ENCODE results near the gene GLRA2. TPM values are rescaled to one million over a fixed set of nuclear protein-coding genes. Genes with fewer than 3 reads are reported as not detected.

GLRA2 gene
- total RNA-seq, 4 donors from 2014 or later, result not detected

DNA sequence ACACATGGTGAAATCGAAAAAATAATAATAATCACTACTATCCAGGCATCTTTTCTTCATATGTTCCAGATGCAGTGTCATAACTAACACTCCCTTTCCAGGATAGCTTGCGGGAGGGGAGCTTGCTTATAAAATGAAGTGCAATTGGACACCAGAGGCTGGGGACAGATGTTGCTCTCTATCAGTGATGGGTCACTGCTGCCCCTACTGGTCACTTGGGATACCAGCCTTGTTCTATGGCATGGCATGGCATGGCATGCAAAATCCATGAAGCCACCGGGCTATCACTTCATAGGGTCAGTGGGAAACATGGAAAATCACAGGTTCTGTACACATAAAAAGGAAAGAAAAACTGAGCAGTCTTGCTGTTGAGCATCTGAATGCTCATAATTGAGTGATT is 168.1 kb downstream of the GLRA2 start:
- Histone ChIP-seq H3K4me3 (no peak overlapping the region), H3K27me3 (no peaks in the 10 kb centered on the region), H3K4me1 (no peaks in the 10 kb centered on the region), H3K27ac (no peak overlapping the region), H3K9me3 (no peaks in the 10 kb centered on the region), H3K36me3 (no peaks in the 10 kb centered on the region)
- ATAC-seq, result no peak
- TF ChIP-seq POLR2A (IDR thresholded peaks at IDR 0.05), result no peak
- TF ChIP-seq CTCF (IDR thresholded peaks at IDR 0.05 in 4 of 5, conservative IDR thresholded peaks at IDR 0.05 in 1 of 5), result no peak
- in situ Hi-C loops (cut with MboI; ENCODE audit: low sequenced_read_pairs in 4 of 4), result no loop called here
- intact Hi-C loops (cut with DNase I; ENCODE audit: low total_unique reads), result no loop called here
- no peak for DNase-seq

- no peak for DNase-seq
- Histone ChIP-seq H3K27me3 (no peaks in the 10 kb centered on the region), H3K9me3 (no peaks in the 10 kb centered on the region), H3K4me1 (no peaks in the 10 kb centered on the region), H3K27ac (no peak overlapping the region), H3K36me3 (no peaks in the 10 kb centered on the region), H3K4me3 (no peak overlapping the region)
- no peak for TF ChIP-seq CTCF (IDR thresholded peaks at IDR 0.05 in 4 of 5, conservative IDR thresholded peaks at IDR 0.05 in 1 of 5)
- TF ChIP-seq POLR2A (IDR thresholded peaks at IDR 0.05), result no peak
- in situ Hi-C loops (cut with MboI; ENCODE audit: low sequenced_read_pairs in 4 of 4), result no loop called here
- intact Hi-C loops (cut with DNase I; ENCODE audit: low total_unique reads), result no loop called here
- no peak for ATAC-seq
These were observed 169.5 kb downstream of the GLRA2 start for GRCh38 chrX:14698790-14699189.

GRCh38 chrX:14700982-14701381 is 171.6 kb downstream of the GLRA2 start:
- no peak for TF ChIP-seq POLR2A (IDR thresholded peaks at IDR 0.05)
- no peak for TF ChIP-seq CTCF (IDR thresholded peaks at IDR 0.05 in 4 of 5, conservative IDR thresholded peaks at IDR 0.05 in 1 of 5)
- ATAC-seq (no peak), DNase-seq (no peak)
- Histone ChIP-seq H3K27me3 (no peaks in the 10 kb centered on the region), H3K9me3 (no peaks in the 10 kb centered on the region), H3K27ac (no peak overlapping the region), H3K4me1 (no peaks in the 10 kb centered on the region), H3K4me3 (no peak overlapping the region), H3K36me3 (no peaks in the 10 kb centered on the region)
- in situ Hi-C loops (cut with MboI; ENCODE audit: low sequenced_read_pairs in 4 of 4), result no loop called here
- intact Hi-C loops (cut with DNase I; ENCODE audit: low total_unique reads), result no loop called here

DNA sequence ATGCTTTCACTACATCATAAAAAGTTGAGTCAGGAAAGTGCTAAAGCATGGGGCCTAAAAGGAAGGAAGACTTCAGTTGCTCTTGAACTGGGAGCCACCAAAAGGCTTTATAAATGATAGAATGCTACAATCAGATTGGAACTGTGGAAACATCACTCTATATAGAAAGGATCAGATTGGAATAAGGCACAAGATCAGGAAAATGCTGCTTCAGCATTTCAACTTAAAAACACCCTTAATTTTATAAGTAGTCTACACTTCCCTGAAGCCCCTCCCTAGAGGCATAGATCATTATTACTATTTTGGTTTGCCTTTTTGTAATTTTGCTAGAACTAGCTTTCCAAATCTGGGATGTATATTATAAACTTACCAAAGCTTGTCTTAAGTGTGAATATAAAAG is 172.8 kb downstream of the GLRA2 start:
- DNase-seq (no peak), ATAC-seq (no peak)
- Histone ChIP-seq H3K36me3 (no peaks in the 10 kb centered on the region), H3K9me3 (no peaks in the 10 kb centered on the region), H3K27ac (no peak overlapping the region), H3K4me1 (no peaks in the 10 kb centered on the region), H3K4me3 (no peak overlapping the region), H3K27me3 (no peaks in the 10 kb centered on the region)
- intact Hi-C loops (cut with DNase I; ENCODE audit: low total_unique reads) (no loop called here), in situ Hi-C loops (cut with MboI; ENCODE audit: low sequenced_read_pairs in 4 of 4) (no loop called here)
- no peak for TF ChIP-seq POLR2A (IDR thresholded peaks at IDR 0.05)

GRCh38 chrX:14712096-14712495 is 182.8 kb downstream of the GLRA2 start:
- H3K27ac ChIP-seq, result no peak overlapping the region
- no peak for ATAC-seq
- H3K27me3 ChIP-seq, result no peaks in the 10 kb centered on the region
- H3K4me1 ChIP-seq, result no peaks in the 10 kb centered on the region
- in situ Hi-C loops (cut with MboI; ENCODE audit: low sequenced_read_pairs in 4 of 4) (no loop called here), intact Hi-C loops (cut with DNase I; ENCODE audit: low total_unique reads) (no loop called here)
- H3K36me3 ChIP-seq, result no peaks in the 10 kb centered on the region
- DNase-seq, result no peak
- TF ChIP-seq CTCF (IDR thresholded peaks at IDR 0.05 in 4 of 5, conservative IDR thresholded peaks at IDR 0.05 in 1 of 5) (no peak), POLR2A (IDR thresholded peaks at IDR 0.05) (no peak)
- H3K9me3 ChIP-seq, result no peaks in the 10 kb centered on the region
- H3K4me3 ChIP-seq, result no peak overlapping the region

Measured in gastrocnemius medialis (tissue), 4 donors.